Astrocyte (in vitro differentiated cells and primary cell): Measurements from ENCODE around the gene SYT7. TPM values are rescaled to one million over a fixed set of nuclear protein-coding genes. Genes with fewer than 3 reads are reported as not detected.

Experiments used
- DNase-seq: peaks from one replicate; pipeline ENCODE4 v3.0.0-alpha.2; 2010; ENCODE audit warnings: low read depth
- FAIRE-seq: peaks from 2 replicates; lab custom pipeline; 2011; peaks lifted over from hg19 to GRCh38; lab: Jason Lieb, UNC
- H2AFZ ChIP-seq: 2 replicates; pipeline ENCODE4 v1.6.0; 2012; ENCODE audit warnings: low read depth, low read length, inconsistent platforms
- H3K27ac ChIP-seq: 2 replicates; pipeline ENCODE4 v1.5.1; 2011; ENCODE audit warnings: low read depth, low read length, inconsistent platforms
- H3K27me3 ChIP-seq: 2 replicates; pipeline ENCODE4 v1.6.0; 2011; ENCODE audit warnings: low read length, inconsistent platforms; ENCODE audit not compliant: insufficient read depth
- H3K36me3 ChIP-seq: 2 replicates; pipeline ENCODE4 v1.5.1; 2011; ENCODE audit warnings: low read length, inconsistent platforms; ENCODE audit not compliant: insufficient read depth
- H3K4me1 ChIP-seq: 2 replicates; pipeline ENCODE4 v1.5.1; 2011; ENCODE audit warnings: low read length, inconsistent platforms; ENCODE audit not compliant: insufficient read depth
- H3K4me2 ChIP-seq: 2 replicates; pipeline ENCODE4 v1.6.0; 2012; ENCODE audit warnings: low read length, inconsistent platforms
- H3K4me3 ChIP-seq: 2 replicates; pipeline ENCODE4 v1.5.1; 2011; ENCODE audit warnings: low read depth, mild to moderate bottlenecking, low read length, inconsistent platforms; ENCODE audit not compliant: insufficient read depth
- H3K79me2 ChIP-seq: 2 replicates; pipeline ENCODE4 v1.6.0; 2012; ENCODE audit warnings: mild to moderate bottlenecking, low read length, inconsistent platforms; ENCODE audit not compliant: insufficient read depth
- H3K9ac ChIP-seq: 2 replicates; pipeline ENCODE4 v1.6.0; 2012; ENCODE audit warnings: mild to moderate bottlenecking, low read length, inconsistent platforms
- H3K9me3 ChIP-seq: 2 replicates; pipeline ENCODE4 v1.5.1; 2012; ENCODE audit warnings: low read depth, mild to moderate bottlenecking, low read length, inconsistent platforms; ENCODE audit not compliant: insufficient read depth
- H4K20me1 ChIP-seq: 2 replicates; pipeline ENCODE4 v1.6.0; 2012; ENCODE audit warnings: low read length, inconsistent platforms; ENCODE audit not compliant: insufficient read depth
- H3K27ac Mint-ChIP-seq: one replicate; pipeline ENCODE4 v1.8.0; 2021; ENCODE audit warnings: mild to moderate bottlenecking, mixed read lengths; ENCODE audit not compliant: unreplicated experiment
- H3K27me3 Mint-ChIP-seq: one replicate; pipeline ENCODE4 v1.8.0; 2021; ENCODE audit warnings: low read depth, mixed read lengths; ENCODE audit not compliant: unreplicated experiment
- H3K36me3 Mint-ChIP-seq: one replicate; pipeline ENCODE4 v1.8.0; 2021; ENCODE audit warnings: low read depth, mixed read lengths; ENCODE audit not compliant: unreplicated experiment
- H3K4me1 Mint-ChIP-seq: one replicate; pipeline ENCODE4 v1.8.0; 2021; ENCODE audit warnings: low read depth, mixed read lengths; ENCODE audit not compliant: unreplicated experiment
- H3K4me3 Mint-ChIP-seq: one replicate; pipeline ENCODE4 v1.8.0; 2021; ENCODE audit warnings: mild to moderate bottlenecking, moderate library complexity, mixed read lengths; ENCODE audit not compliant: unreplicated experiment
- H3K9me3 Mint-ChIP-seq: one replicate; pipeline ENCODE4 v1.8.0; 2021; ENCODE audit warnings: mild to moderate bottlenecking, mixed read lengths; ENCODE audit not compliant: unreplicated experiment
- EZH2 ChIP-seq: IDR thresholded peaks from 2 replicates; pipeline ENCODE4 v1.6.1; 2012; ENCODE audit warnings: mild to moderate bottlenecking, low read length, inconsistent platforms; ENCODE audit not compliant: insufficient read depth
- total RNA-seq: library from RNA; stranded (reverse); gene quantifications from 2 replicates; pipeline ENCODE4 v1.2.1, GENCODE V29; 2021
- TF ChIP-seq, protein P1 (sequence below): IDR thresholded peaks from 2 replicates; pipeline ENCODE4 v1.5.1; 2011; ENCODE audit warnings: low read depth, mild to moderate bottlenecking, inconsistent platforms, low read length, moderate library complexity; ENCODE audit not compliant: insufficient read depth

Gene SYT7
- total RNA-seq, 1 donor from 2014 or later: 3.7 TPM

DNA sequence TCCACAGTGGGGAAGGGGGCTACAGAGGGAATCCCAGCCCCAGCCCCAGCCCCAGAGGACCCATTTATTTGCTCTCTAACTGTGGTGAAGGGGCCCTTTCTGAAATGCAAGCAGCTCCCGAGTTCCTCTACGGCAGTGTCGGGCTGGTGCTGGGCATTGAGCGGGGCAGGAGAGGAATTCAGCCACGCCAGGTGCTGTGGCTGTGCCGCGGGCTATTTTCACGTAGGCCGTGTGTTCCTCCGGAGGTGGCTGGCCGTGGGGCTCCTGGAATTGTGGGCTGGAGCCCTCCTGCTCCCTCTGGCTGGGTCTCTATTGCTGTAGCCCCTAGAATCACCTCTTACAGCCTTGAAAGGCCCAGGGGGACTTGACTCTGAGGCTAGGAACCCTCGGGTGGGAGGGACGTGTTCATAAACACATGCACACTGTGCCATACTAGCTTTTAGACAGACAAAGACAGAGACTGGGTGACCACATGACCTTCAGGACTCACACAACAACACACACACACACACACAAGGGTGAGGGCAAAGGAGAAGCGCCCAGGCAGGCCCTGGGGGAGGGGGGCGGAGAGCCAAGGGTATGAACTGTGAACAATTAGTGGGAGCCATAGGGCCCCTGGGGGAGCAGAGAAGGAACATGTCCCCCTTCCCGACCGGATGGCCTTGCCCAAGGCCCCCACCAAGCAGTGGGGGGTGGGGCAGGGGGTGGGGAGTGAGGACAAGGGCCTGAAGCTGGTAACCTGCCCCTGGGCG lies 48.4 kb upstream of the SYT7 start:
- Histone ChIP-seq H3K27me3 (no peaks in the 10 kb centered on the region), H3K4me2 (no peak overlapping the region), H4K20me1 (no peaks in the 10 kb centered on the region), H3K79me2 (no peaks in the 10 kb centered on the region), H3K27ac (no peak overlapping the region), H3K4me3 (no peak overlapping the region), H3K9ac (no peak overlapping the region), H3K9me3 (no peaks in the 10 kb centered on the region), H2AFZ (no peak overlapping the region), H3K36me3 (no peaks in the 10 kb centered on the region), H3K4me1 (peaks cover 14% of the 10 kb centered on the region)
- Mint-ChIP-seq H3K4me1 (peaks cover 24% of the 10 kb centered on the region), H3K4me3 (no peak overlapping the region), H3K27ac (no peak overlapping the region), H3K27me3 (peaks cover 38% of the 10 kb centered on the region), H3K9me3 (no peaks in the 10 kb centered on the region), H3K36me3 (peaks cover 5% of the 10 kb centered on the region)
- TF ChIP-seq, protein P1, sequence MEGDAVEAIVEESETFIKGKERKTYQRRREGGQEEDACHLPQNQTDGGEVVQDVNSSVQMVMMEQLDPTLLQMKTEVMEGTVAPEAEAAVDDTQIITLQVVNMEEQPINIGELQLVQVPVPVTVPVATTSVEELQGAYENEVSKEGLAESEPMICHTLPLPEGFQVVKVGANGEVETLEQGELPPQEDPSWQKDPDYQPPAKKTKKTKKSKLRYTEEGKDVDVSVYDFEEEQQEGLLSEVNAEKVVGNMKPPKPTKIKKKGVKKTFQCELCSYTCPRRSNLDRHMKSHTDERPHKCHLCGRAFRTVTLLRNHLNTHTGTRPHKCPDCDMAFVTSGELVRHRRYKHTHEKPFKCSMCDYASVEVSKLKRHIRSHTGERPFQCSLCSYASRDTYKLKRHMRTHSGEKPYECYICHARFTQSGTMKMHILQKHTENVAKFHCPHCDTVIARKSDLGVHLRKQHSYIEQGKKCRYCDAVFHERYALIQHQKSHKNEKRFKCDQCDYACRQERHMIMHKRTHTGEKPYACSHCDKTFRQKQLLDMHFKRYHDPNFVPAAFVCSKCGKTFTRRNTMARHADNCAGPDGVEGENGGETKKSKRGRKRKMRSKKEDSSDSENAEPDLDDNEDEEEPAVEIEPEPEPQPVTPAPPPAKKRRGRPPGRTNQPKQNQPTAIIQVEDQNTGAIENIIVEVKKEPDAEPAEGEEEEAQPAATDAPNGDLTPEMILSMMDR: no peak
- TF ChIP-seq EZH2: no peak
- no peak for DNase-seq
- FAIRE-seq: no peak

DNA sequence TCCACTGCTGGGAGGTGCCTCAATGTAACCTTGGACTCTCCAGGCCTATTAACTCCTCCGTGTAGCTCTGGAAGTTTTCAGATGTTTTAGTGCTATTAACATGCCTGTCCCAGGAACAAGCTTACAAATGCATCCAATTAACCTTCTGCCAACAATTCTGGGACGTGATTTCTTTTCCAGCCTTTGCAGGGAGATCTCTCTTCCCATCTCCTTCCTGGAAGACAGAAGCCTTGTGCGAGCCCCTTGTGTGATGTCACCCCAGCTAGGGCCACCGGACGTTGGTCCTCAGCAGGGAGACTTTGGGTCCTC lies 47.7 kb upstream of the SYT7 start:
- peaks cover 14% of the 10 kb centered on the region for H3K4me1 ChIP-seq
- no peaks in the 10 kb centered on the region for H3K9me3 Mint-ChIP-seq
- no peak overlapping the region for H3K9ac ChIP-seq
- H3K36me3 ChIP-seq: no peaks in the 10 kb centered on the region
- peaks cover 35% of the 10 kb centered on the region for H3K27me3 Mint-ChIP-seq
- no peak for TF ChIP-seq EZH2
- TF ChIP-seq, protein P1: no peak
- no peaks in the 10 kb centered on the region for H3K9me3 ChIP-seq
- H3K4me3 ChIP-seq: no peak overlapping the region
- H3K79me2 ChIP-seq: no peaks in the 10 kb centered on the region
- FAIRE-seq: no peak
- no peaks in the 10 kb centered on the region for H4K20me1 ChIP-seq
- H3K36me3 Mint-ChIP-seq: peaks cover 5% of the 10 kb centered on the region
- no peak overlapping the region for H3K4me3 Mint-ChIP-seq
- H3K4me1 Mint-ChIP-seq: peaks cover 24% of the 10 kb centered on the region
- no peak overlapping the region for H3K4me2 ChIP-seq
- H3K27ac ChIP-seq: no peak overlapping the region
- H3K27ac Mint-ChIP-seq: no peak overlapping the region
- H2AFZ ChIP-seq: no peak overlapping the region
- no peak for DNase-seq
- H3K27me3 ChIP-seq: no peaks in the 10 kb centered on the region

- H3K4me2 ChIP-seq: no peak overlapping the region
- no peak for TF ChIP-seq EZH2
- TF ChIP-seq, protein P1: peak; percentile 90
Measured at GRCh38 chr11:61627850-61628661, 47.2 kb upstream of the SYT7 start.

More at GRCh38 chr11:61627850-61628661, 47.2 kb upstream of the SYT7 start:
- no peaks in the 10 kb centered on the region for H4K20me1 ChIP-seq
- no peak overlapping the region for H3K27ac ChIP-seq
- H3K4me3 Mint-ChIP-seq: no peak overlapping the region
- H2AFZ ChIP-seq: no peak overlapping the region
- H3K4me1 ChIP-seq: peaks cover 14% of the 10 kb centered on the region
- H3K36me3 ChIP-seq: no peaks in the 10 kb centered on the region
- H3K4me1 Mint-ChIP-seq: peaks cover 24% of the 10 kb centered on the region
- H3K79me2 ChIP-seq: no peaks in the 10 kb centered on the region
- FAIRE-seq (no peak), DNase-seq (peak; percentile 40)
- H3K27ac Mint-ChIP-seq: peak overlapping the region; percentile 72
- H3K9me3 Mint-ChIP-seq: no peaks in the 10 kb centered on the region
- H3K4me3 ChIP-seq: no peak overlapping the region
- no peak overlapping the region for H3K9ac ChIP-seq
- H3K27me3 ChIP-seq: no peaks in the 10 kb centered on the region
- no peaks in the 10 kb centered on the region for H3K9me3 ChIP-seq
- peaks cover 6% of the 10 kb centered on the region for H3K36me3 Mint-ChIP-seq
- peaks cover 36% of the 10 kb centered on the region for H3K27me3 Mint-ChIP-seq
